ENCODE measurements around the gene KCTD7. TPM values are rescaled to one million over a fixed set of nuclear protein-coding genes. Genes with fewer than 3 reads are reported as not detected.
A peak's percentile ranks its signal among the peaks of the same experiment; 100 is the strongest.

KCTD7 gene
- total and polyA plus RNA-seq, 2 of the 4 experiments (the other 2 are of a cell fraction), result 6.1 to 12.8 TPM

DNA sequence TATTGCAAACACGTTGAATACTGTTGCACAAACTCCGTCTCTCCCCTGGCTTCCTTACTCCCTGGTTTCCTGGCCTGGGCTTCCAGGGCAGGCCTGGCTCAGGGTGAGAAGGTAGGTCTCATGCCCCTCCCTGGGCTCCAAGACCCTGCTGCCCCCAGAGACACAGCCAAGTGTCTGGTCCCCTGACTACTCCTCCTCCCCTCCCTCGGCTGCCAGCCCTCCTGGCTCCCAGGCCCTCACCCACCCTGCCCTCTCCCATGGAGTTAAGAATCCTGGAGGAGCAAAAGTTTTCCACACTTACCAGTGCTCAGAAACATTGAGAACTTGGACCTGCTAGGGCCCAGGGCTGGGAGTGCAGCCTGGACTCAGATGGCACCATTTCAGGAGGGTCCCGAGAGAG lies 64.7 kb downstream of the KCTD7 start:
- H3K9me1 ChIP-seq (ENCODE audit: insufficient read depth, low read length), result 0 out of 2 replicates have a peak, but pooled peaks cover 3% of the 10 kb centered on the region
- BruUV-seq (replicated peaks), result no TSS peak
- H2AFZ ChIP-seq (replicated peaks; ENCODE audit: low read length, poor library complexity), result no peak overlapping the region
- H2AK5ac ChIP-seq (ENCODE audit: low read depth, low read length), result no peak overlapping the region
- ChIA-PET POLR2A (ENCODE audit: unreplicated experiment) (no interaction called here), CTCF (no interaction called here)
- ATAC-seq (ENCODE audit: low read depth) (no peak), DNase-seq (no peak)
- peaks cover 20% of the 10 kb centered on the region; the same call in 1 of the 2 replicates for H3K36me3 ChIP-seq (ENCODE audit: control insufficient read depth, insufficient read depth, low read length)
- no peaks in the 10 kb centered on the region for H3K27me3 ChIP-seq (ENCODE audit: control insufficient read depth, insufficient read depth, low read length)
- no peak overlapping the region for H2BK20ac ChIP-seq (ENCODE audit: low read depth, low read length)
- no CpG with 5 or more reads among the region's 4 CpGs for WGBS, 2 experiments (ENCODE audit: extremely low coverage in 2 of 2, insufficient read length in 1 of 2)
- peaks cover 7% of the 10 kb centered on the region for H3K4me1 ChIP-seq (ENCODE audit: control insufficient read depth, insufficient read depth, low read length)
- H4K8ac ChIP-seq (ENCODE audit: low read depth in 2 of 2, low read length in 2 of 2), result no peak overlapping the region
- no peak overlapping the region for H2BK15ac ChIP-seq (ENCODE audit: low read depth, low read length)
- no peak overlapping the region for H2BK120ac ChIP-seq (ENCODE audit: low read depth, low read length)
- H4K5ac ChIP-seq (ENCODE audit: low read depth, low read length), result no peak overlapping the region
- no peak overlapping the region for H3K56ac ChIP-seq (ENCODE audit: extremely low read depth, insufficient read depth, low read length)
- H3K4me2 ChIP-seq (ENCODE audit: low read depth, low read length), result no peak overlapping the region
- intact Hi-C loops (cut with micrococcal nuclease), result no loop called here
- no peaks in the 10 kb centered on the region for H3K9me3 ChIP-seq (ENCODE audit: control insufficient read depth, insufficient read depth, low read length)
- no peak overlapping the region for H3K9ac ChIP-seq (ENCODE audit: low read depth, low read length)
- no peak overlapping the region for H3K23ac ChIP-seq (ENCODE audit: low read depth, low read length)
- no peak overlapping the region for H2AK9ac ChIP-seq (replicated peaks; ENCODE audit: low read depth, low read length, poor library complexity)
- dilution Hi-C loops (cut with HindIII; ENCODE audit: low sequenced_read_pairs, unreplicated experiment), result no loop called here
- no peak overlapping the region for H2BK5ac ChIP-seq (ENCODE audit: low read depth, low read length, poor library complexity, severe bottlenecking)
- no peak overlapping the region for H3K18ac ChIP-seq (ENCODE audit: low read depth, low read length)
- H4K20me1 ChIP-seq (ENCODE audit: insufficient read depth, low read length), result peaks cover 13% of the 10 kb centered on the region; the same call in 1 of the 2 replicates
- H3K4me3 ChIP-seq (ENCODE audit: insufficient read depth, low read depth, low read length), result no peak overlapping the region
- H3K27ac ChIP-seq (ENCODE audit: insufficient read depth, low read length), result no peak overlapping the region
- no peak overlapping the region for H3K4ac ChIP-seq (ENCODE audit: low read depth, low read length)
- no peak overlapping the region for H4K91ac ChIP-seq (ENCODE audit: insufficient read depth, low read depth, low read length)
- no peak overlapping the region for H3K14ac ChIP-seq (replicated peaks; ENCODE audit: low read depth, low read length)
- TF ChIP-seq CEBPB (IDR thresholded peaks at IDR 0.05; ENCODE audit: low read depth, low read length) (no peak), POLR2A (IDR thresholded peaks at IDR 0.05; ENCODE audit: low read depth, low read length) (0 out of 2 replicates have a peak, but pooled peaks have one; percentile 6), BHLHE40 (IDR thresholded peaks at IDR 0.05; ENCODE audit: low read depth, low read length) (no peak), MAZ (IDR thresholded peaks at IDR 0.05; ENCODE audit: borderline replicate concordance, low read depth, low read length) (no peak), CHD1 (IDR thresholded peaks at IDR 0.05; ENCODE audit: low read depth, low read length) (no peak)
- in situ Hi-C loops (cut with MboI; ENCODE audit: low sequenced_read_pairs), result no loop called here
- peaks cover 8 to 56% of the 10 kb centered on the region in 2 experiments for H3K79me1 ChIP-seq (ENCODE audit: low read depth in 1 of 2, low read length in 2 of 2)

Other genes starting within 250 kb of the KCTD7 start
- gene RABGEF1, start 111.9 kb downstream of the KCTD7 start, total RNA-seq (2012; rRNA removed), result 56.6 and 62.8 TPM in 2 replicates
- gene RABGEF1, start 111.9 kb downstream of the KCTD7 start, polyA plus RNA-seq (2012; rRNA removed), result 34.8 and 34.9 TPM in 2 replicates

All from IMR-90 (cell line).